Measurements from ENCODE around the gene PFN1. TPM values are rescaled to one million over a fixed set of nuclear protein-coding genes. Genes with fewer than 3 reads are reported as not detected.

PFN1 gene
- total and polyA plus RNA-seq, 10 of the 15 experiments (the other 5 are each of a cell fraction or from before 2014, with no cell fraction given), result 154 to 3,892 (median 1,918) TPM

DNA sequence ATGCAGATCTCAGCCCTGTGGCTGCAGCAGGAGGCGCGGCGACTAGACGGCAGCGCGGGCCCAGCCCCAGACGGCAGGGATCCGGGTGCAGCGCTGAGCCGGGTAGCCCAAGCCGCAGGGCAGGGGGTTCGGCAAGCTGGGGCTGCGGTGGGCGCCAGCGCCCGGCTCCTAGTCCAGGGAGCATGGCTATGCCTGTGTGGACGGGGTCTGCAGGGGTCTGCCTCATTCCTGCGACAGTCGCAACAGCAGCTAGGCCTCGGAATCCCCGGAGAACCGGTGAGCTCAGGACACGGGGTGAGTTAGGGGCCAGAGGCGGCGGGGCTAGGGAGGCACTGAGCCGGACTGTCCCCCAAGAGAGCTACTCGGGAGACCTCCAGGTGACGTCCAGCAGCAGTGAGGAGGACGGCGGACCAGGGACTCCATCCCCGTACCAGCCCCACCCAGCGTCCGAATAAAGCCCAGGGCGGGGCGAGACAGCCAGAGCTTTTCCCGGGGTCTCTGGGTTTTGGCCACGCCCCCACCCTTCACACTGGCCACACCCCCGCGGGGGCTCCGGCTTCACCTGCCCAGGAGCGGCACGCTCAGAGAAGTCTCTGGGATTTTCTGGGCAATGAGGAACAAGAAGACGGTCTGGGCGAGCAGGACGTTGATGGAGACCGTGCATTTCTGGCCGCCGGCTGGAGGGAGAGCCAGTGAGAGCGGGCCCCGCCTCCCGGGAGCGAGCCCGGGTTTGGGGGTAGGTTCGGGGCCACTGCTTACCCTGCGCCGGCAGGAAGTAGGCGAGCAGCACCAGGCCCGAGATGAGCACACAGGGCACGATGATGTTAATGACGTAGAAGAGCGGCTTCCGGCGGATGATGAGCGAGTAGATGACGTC is 47.9 kb downstream of the PFN1 start (continued):
- TF ChIP-seq, protein P1, sequence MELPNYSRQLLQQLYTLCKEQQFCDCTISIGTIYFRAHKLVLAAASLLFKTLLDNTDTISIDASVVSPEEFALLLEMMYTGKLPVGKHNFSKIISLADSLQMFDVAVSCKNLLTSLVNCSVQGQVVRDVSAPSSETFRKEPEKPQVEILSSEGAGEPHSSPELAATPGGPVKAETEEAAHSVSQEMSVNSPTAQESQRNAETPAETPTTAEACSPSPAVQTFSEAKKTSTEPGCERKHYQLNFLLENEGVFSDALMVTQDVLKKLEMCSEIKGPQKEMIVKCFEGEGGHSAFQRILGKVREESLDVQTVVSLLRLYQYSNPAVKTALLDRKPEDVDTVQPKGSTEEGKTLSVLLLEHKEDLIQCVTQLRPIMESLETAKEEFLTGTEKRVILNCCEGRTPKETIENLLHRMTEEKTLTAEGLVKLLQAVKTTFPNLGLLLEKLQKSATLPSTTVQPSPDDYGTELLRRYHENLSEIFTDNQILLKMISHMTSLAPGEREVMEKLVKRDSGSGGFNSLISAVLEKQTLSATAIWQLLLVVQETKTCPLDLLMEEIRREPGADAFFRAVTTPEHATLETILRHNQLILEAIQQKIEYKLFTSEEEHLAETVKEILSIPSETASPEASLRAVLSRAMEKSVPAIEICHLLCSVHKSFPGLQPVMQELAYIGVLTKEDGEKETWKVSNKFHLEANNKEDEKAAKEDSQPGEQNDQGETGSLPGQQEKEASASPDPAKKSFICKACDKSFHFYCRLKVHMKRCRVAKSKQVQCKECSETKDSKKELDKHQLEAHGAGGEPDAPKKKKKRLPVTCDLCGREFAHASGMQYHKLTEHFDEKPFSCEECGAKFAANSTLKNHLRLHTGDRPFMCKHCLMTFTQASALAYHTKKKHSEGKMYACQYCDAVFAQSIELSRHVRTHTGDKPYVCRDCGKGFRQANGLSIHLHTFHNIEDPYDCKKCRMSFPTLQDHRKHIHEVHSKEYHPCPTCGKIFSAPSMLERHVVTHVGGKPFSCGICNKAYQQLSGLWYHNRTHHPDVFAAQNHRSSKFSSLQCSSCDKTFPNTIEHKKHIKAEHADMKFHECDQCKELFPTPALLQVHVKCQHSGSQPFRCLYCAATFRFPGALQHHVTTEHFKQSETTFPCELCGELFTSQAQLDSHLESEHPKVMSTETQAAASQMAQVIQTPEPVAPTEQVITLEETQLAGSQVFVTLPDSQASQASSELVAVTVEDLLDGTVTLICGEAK (IDR thresholded peaks at IDR 0.05; ENCODE audit: borderline replicate concordance), result peak; percentile 41; the same call in 1 of the 2 replicates

DNA sequence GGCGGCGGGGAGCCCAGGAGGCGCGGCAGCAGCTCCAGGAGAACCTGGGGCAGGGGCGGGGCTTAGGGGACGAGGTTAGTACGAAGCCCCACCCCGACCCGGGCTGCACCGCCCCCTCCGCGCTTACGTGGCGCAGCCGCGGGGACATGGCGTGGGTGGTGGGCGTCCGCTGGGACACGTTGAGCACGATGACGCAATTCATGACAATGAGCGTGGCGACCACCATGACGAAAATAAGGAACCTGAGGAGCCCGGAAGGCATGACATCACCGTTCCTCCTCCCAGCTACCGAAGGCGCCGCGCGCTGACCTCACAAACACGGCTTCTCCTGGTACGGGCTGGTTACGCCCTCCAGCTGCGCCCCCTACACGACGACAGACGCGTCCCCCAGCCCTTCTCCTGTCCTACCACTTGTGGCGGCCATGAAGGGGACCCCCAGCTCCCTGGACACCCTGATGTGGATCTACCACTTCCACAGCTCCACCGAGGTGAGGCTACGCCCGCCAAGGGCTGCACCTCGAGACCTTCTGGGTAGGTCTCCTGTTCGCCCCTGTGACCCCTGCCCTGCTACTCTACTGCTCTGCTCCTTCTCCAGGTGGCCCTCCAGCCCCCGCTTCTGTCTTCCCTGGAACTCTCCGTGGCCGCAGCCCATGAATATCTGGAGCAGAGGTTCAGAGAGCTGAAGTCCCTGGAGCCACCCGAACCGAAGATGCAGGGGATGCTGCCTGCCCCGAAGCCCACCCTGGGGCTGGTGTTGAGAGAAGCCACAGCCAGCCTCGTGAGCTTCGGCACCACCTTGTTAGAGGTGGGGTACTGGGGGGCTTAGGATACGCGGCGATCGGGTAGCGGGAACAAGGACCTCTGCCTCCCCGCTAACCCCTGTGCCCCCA is 48.7 kb downstream of the PFN1 start, which contains the start of gene C17orf107:
TSS of gene C17orf107 (plus strand) at position 196 of the 890 bp plus-strand sequence. CDS start at position 423, 227 bp downstream.
- FAIRE-seq, result no peak
- H3K4me2 ChIP-seq (ENCODE audit: control insufficient read depth, insufficient read depth), result peak within 1 kb of the TSS; percentile 91
- peak within 1 kb of the TSS; percentile 71 for H2AFZ ChIP-seq (ENCODE audit: control insufficient read depth, low read depth, low read length)
- no peak for DNase-seq (ENCODE audit: low read depth, low spot score)
- ChIA-PET CTCF (interaction anchor here (1.0 to 1.3 kb wide), 3 partner anchors 12 to 332 kb away, joined by 3 read pairs; partner anchors contain the start of gene SLC25A11), SMC1A (ENCODE audit: uncharacterized antibody, unreplicated experiment) (interaction anchor here (0.8 kb wide), 1 partner anchor 9 kb away, joined by 4 read pairs; no protein-coding TSS in a partner anchor), POLR2A (interaction anchor here (0.5 to 0.6 kb wide), 3 partner anchors 9 to 144 kb away, joined by 3 to 6 read pairs (median 3); no protein-coding TSS in a partner anchor), RAD21 (ENCODE audit: unreplicated experiment) (interaction anchor here (0.5 to 0.9 kb wide), 2 partner anchors 22 to 159 kb away, joined by 3 read pairs; no protein-coding TSS in a partner anchor)
- ATAC-seq, result peak; percentile 39
- no peaks in the 10 kb centered on the region; the same call in 2 of the 3 replicates for H3K9me3 ChIP-seq (replicated peaks; ENCODE audit: control insufficient read depth, insufficient read depth, low read length)
- no TSS peak for BruUV-seq (replicated peaks)
- H3K36me3 ChIP-seq (ENCODE audit: control insufficient read depth in 2 of 2, insufficient read depth in 2 of 2, low read length in 1 of 2), result peaks cover 0 to 9% of the 10 kb centered on the region in 2 experiments; a peak in 3 of 4 replicates
- H4K20me1 ChIP-seq (ENCODE audit: control insufficient read depth, insufficient read depth), result no peaks in the 10 kb centered on the region
- peak within 1 kb of the TSS; percentile 35; the same call in 1 of the 2 replicates for H3K4me3 ChIP-seq
- intact Hi-C loops (cut with micrococcal nuclease; ENCODE audit: unreplicated experiment) (loop anchor here (5.0 kb wide), 1 partner anchor 167 kb away; the partner anchor contains the start of gene MED11), in situ Hi-C loops (cut with MboI) (no loop called here)
- no peaks in the 10 kb centered on the region; a peak in 1 of 4 replicates for H3K27me3 ChIP-seq (replicated peaks in 1 of 2; ENCODE audit: control insufficient read depth in 2 of 2, insufficient read depth in 2 of 2, low read length in 1 of 2)
- no peaks in the 10 kb centered on the region for H3K79me2 ChIP-seq (ENCODE audit: control insufficient read depth, insufficient read depth, low read length)
- peak within 1 kb of the TSS; percentile 29 for H3K9ac ChIP-seq (ENCODE audit: control insufficient read depth, insufficient read depth, low read length)
- WGBS (ENCODE audit: insufficient coverage, insufficient replicate concordance, low lambda C conversion rate, missing lambda C conversion rate), result 13% methylated on average over 52 of the region's 60 CpGs
- no peak within 1 kb of the TSS for H3K27ac ChIP-seq (ENCODE audit: control insufficient read depth, insufficient read depth)
- peaks cover 20% of the 10 kb centered on the region for H3K4me1 ChIP-seq (ENCODE audit: control insufficient read depth, insufficient read depth, low read length)
- TF ChIP-seq SMAD1 (IDR thresholded peaks at IDR 0.05; ENCODE audit: low read depth, partially characterized antibody) (no peak), NFIC (IDR thresholded peaks at IDR 0.05; ENCODE audit: low read depth, low read length) (no peak), EZH2 (IDR thresholded peaks at IDR 0.05; ENCODE audit: borderline replicate concordance, control insufficient read depth, low read depth, low read length) (no peak), MXI1 (IDR thresholded peaks at IDR 0.05; ENCODE audit: low read depth, low read length) (no peak), EGR1 (IDR thresholded peaks at IDR 0.05; ENCODE audit: borderline replicate concordance in 1 of 2, low read depth in 2 of 2, low read length in 2 of 2) (peak in 1 of 2 experiments; percentile 92; a peak in 2 of 3 replicates), NFYA (IDR thresholded peaks at IDR 0.05; ENCODE audit: borderline replicate concordance, low read depth, low read length) (no peak), NR2F1 (conservative IDR thresholded peaks at IDR 0.05) (no peak)
- TF ChIP-seq, protein P2, sequence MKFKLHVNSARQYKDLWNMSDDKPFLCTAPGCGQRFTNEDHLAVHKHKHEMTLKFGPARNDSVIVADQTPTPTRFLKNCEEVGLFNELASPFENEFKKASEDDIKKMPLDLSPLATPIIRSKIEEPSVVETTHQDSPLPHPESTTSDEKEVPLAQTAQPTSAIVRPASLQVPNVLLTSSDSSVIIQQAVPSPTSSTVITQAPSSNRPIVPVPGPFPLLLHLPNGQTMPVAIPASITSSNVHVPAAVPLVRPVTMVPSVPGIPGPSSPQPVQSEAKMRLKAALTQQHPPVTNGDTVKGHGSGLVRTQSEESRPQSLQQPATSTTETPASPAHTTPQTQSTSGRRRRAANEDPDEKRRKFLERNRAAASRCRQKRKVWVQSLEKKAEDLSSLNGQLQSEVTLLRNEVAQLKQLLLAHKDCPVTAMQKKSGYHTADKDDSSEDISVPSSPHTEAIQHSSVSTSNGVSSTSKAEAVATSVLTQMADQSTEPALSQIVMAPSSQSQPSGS (IDR thresholded peaks at IDR 0.05; ENCODE audit: low read length), result no peak
- TF ChIP-seq, protein P3, sequence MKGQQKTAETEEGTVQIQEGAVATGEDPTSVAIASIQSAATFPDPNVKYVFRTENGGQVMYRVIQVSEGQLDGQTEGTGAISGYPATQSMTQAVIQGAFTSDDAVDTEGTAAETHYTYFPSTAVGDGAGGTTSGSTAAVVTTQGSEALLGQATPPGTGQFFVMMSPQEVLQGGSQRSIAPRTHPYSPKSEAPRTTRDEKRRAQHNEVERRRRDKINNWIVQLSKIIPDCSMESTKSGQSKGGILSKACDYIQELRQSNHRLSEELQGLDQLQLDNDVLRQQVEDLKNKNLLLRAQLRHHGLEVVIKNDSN (IDR thresholded peaks at IDR 0.05; ENCODE audit: borderline replicate concordance, extremely low read length, insufficient read depth, low read depth, low read length), result no peak

All from GM12878 (cell line).